DOHH2 (cell line): Measurements from ENCODE around the gene CACNA1B.

Source experiments
- CTCF ChIP-seq: fragments of 200-600 bp; sonication (generic); IDR thresholded peaks from one replicate; pipeline ENCODE4 v1.5.1; 2014; ENCODE audit warnings: antibody characterized with exemption, mild to moderate bottlenecking, low read depth, low read length; ENCODE audit not compliant: poor library complexity, severe bottlenecking
- EZH2phosphoT487 ChIP-seq: fragments of 200-600 bp; sonication (generic); IDR thresholded peaks from 2 replicates; pipeline ENCODE4 v1.6.1; 2017; ENCODE audit warnings: borderline replicate concordance, mild to moderate bottlenecking, antibody characterized with exemption, low read length, moderate library complexity, mixed read lengths

- TF ChIP-seq CTCF (no peak), EZH2phosphoT487 (no peak)
Observed at GRCh38 chr9:137851516-137852267, 25.9 kb upstream of the CACNA1B start.
